Measurements from ENCODE around the gene MYO5A.

MYO5A gene

GRCh38 chr15:52317688-52318087 is 211.0 kb downstream of the MYO5A start:
- Histone ChIP-seq H3K9me3 (ENCODE audit: insufficient read depth, low read depth, low read length) (no peaks in the 10 kb centered on the region), H3K9ac (ENCODE audit: low read depth, low read length, poor library complexity, severe bottlenecking) (no peak overlapping the region), H3K79me2 (ENCODE audit: insufficient read depth, low read length) (no peaks in the 10 kb centered on the region)

GRCh38 chr15:52317022-52317421 is 211.7 kb downstream of the MYO5A start:
- Histone ChIP-seq H3K36me3 (ENCODE audit: insufficient read depth, low read length) (peaks cover 43% of the 10 kb centered on the region; the same call in 1 of the 2 replicates), H3K4me3 (ENCODE audit: low read length, poor library complexity, severe bottlenecking) (no peak overlapping the region)

More at GRCh38 chr15:52317688-52318087, 211.0 kb downstream of the MYO5A start:
- no peaks in the 10 kb centered on the region for H3K9me2 ChIP-seq (replicated peaks; ENCODE audit: low read depth, low read length)
- peaks cover 43% of the 10 kb centered on the region; the same call in 1 of the 2 replicates for H3K36me3 ChIP-seq (ENCODE audit: insufficient read depth, low read length)
- no peaks in the 10 kb centered on the region for H3K4me1 ChIP-seq (ENCODE audit: insufficient read depth, low read length, poor library complexity, severe bottlenecking)
- H3F3A ChIP-seq (ENCODE audit: low read depth), result no peaks in the 10 kb centered on the region
- no peaks in the 10 kb centered on the region for H3K27me3 ChIP-seq (ENCODE audit: insufficient read depth, low read length, poor library complexity, severe bottlenecking)
- TF ChIP-seq CTCF (conservative IDR thresholded peaks at IDR 0.05; ENCODE audit: low read length) (no peak), EZH2phosphoT487 (IDR thresholded peaks at IDR 0.05; ENCODE audit: borderline replicate concordance) (no peak)
- no peaks in the 10 kb centered on the region for H4K20me1 ChIP-seq (ENCODE audit: insufficient read depth, low read length, poor library complexity, severe bottlenecking)
- H3K4me2 ChIP-seq (ENCODE audit: low read depth, low read length, poor library complexity, severe bottlenecking), result no peak overlapping the region
- no peak overlapping the region for H3K4me3 ChIP-seq (ENCODE audit: low read length, poor library complexity, severe bottlenecking)
- no peak overlapping the region for H2AFZ ChIP-seq (ENCODE audit: low read length)

GRCh38 chr15:52309154-52309548 is 219.5 kb downstream of the MYO5A start:
- H3K4me3 ChIP-seq (ENCODE audit: low read length, poor library complexity, severe bottlenecking), result no peak overlapping the region
- H3K79me2 ChIP-seq (ENCODE audit: insufficient read depth, low read length), result no peaks in the 10 kb centered on the region
- no peaks in the 10 kb centered on the region for H3K9me2 ChIP-seq (replicated peaks; ENCODE audit: low read depth, low read length)
- no peaks in the 10 kb centered on the region for H3F3A ChIP-seq (ENCODE audit: low read depth)
- no peaks in the 10 kb centered on the region for H3K27me3 ChIP-seq (ENCODE audit: insufficient read depth, low read length, poor library complexity, severe bottlenecking)
- H4K20me1 ChIP-seq (ENCODE audit: insufficient read depth, low read length, poor library complexity, severe bottlenecking), result no peaks in the 10 kb centered on the region
- TF ChIP-seq CTCF (conservative IDR thresholded peaks at IDR 0.05; ENCODE audit: low read length) (no peak), EZH2phosphoT487 (IDR thresholded peaks at IDR 0.05; ENCODE audit: borderline replicate concordance) (no peak)
- no peaks in the 10 kb centered on the region for H3K4me1 ChIP-seq (ENCODE audit: insufficient read depth, low read length, poor library complexity, severe bottlenecking)
- H3K4me2 ChIP-seq (ENCODE audit: low read depth, low read length, poor library complexity, severe bottlenecking), result no peak overlapping the region
- H3K36me3 ChIP-seq (ENCODE audit: insufficient read depth, low read length), result peaks cover 11% of the 10 kb centered on the region; the same call in 1 of the 2 replicates
- no peak overlapping the region for H2AFZ ChIP-seq (ENCODE audit: low read length)
- H3K9me3 ChIP-seq (ENCODE audit: insufficient read depth, low read depth, low read length), result no peaks in the 10 kb centered on the region
- no peak overlapping the region for H3K9ac ChIP-seq (ENCODE audit: low read depth, low read length, poor library complexity, severe bottlenecking)

More at GRCh38 chr15:52317022-52317421, 211.7 kb downstream of the MYO5A start:
- Histone ChIP-seq H3F3A (ENCODE audit: low read depth) (no peaks in the 10 kb centered on the region), H3K9me2 (replicated peaks; ENCODE audit: low read depth, low read length) (no peaks in the 10 kb centered on the region), H3K9ac (ENCODE audit: low read depth, low read length, poor library complexity, severe bottlenecking) (no peak overlapping the region), H3K27me3 (ENCODE audit: insufficient read depth, low read length, poor library complexity, severe bottlenecking) (no peaks in the 10 kb centered on the region), H3K79me2 (ENCODE audit: insufficient read depth, low read length) (no peaks in the 10 kb centered on the region), H3K9me3 (ENCODE audit: insufficient read depth, low read depth, low read length) (no peaks in the 10 kb centered on the region), H2AFZ (ENCODE audit: low read length) (no peak overlapping the region), H3K4me1 (ENCODE audit: insufficient read depth, low read length, poor library complexity, severe bottlenecking) (no peaks in the 10 kb centered on the region), H3K4me2 (ENCODE audit: low read depth, low read length, poor library complexity, severe bottlenecking) (no peak overlapping the region), H4K20me1 (ENCODE audit: insufficient read depth, low read length, poor library complexity, severe bottlenecking) (no peaks in the 10 kb centered on the region)
- TF ChIP-seq CTCF (conservative IDR thresholded peaks at IDR 0.05; ENCODE audit: low read length), result no peak
- no peak for TF ChIP-seq EZH2phosphoT487 (IDR thresholded peaks at IDR 0.05; ENCODE audit: borderline replicate concordance)

Data from Loucy (cell line).